B cell (primary cell): ENCODE measurements around the gene PCDHGA3. TPM values are rescaled to one million over a fixed set of nuclear protein-coding genes. Genes with fewer than 3 reads are reported as not detected.

ENCODE experiments used
- ATAC-seq: fragments of 200-7000 bp; cut with Tn5 transposase; one replicate; pipeline ENCODE4 v1.10.0; 2021; ENCODE audit warnings: low read depth, mild to moderate bottlenecking, moderate number of reproducible peaks, moderate library complexity
- CTCF ChIA-PET: fragments of 350-600 bp; sonication (Branson Sonifier 250); formaldehyde crosslinking; loops from one replicate; lab custom pipeline; 2021; ENCODE audit warnings: antibody characterized with exemption, inconsistent platforms; lab: Charles Lee
- POLR2A ChIA-PET: fragments of 350-600 bp; sonication (Branson Sonifier 250); formaldehyde crosslinking; loops from one replicate; lab custom pipeline; 2021; ENCODE audit warnings: antibody characterized with exemption; lab: Charles Lee
- DNase-seq: peaks from one replicate; pipeline ENCODE4 v3.0.0; 2013
- H2AFZ ChIP-seq: 2 replicates; pipeline ENCODE4 v1.6.1; 2012; ENCODE audit warnings: mild to moderate bottlenecking, low read depth, low read length; ENCODE audit not compliant: insufficient read depth, poor library complexity, severe bottlenecking
- H3K27ac ChIP-seq, 2 donors: 1 replicate in 1 of 2; 2 replicates in 1 of 2; pipeline ENCODE4 v1.5.1; 2012 to 2013; ENCODE audit warnings: low read length in 2 of 2, mild to moderate bottlenecking in 2 of 2, moderate library complexity in 1 of 2
- H3K27me3 ChIP-seq, 4 experiments: fragments of 200-600 bp in 1 of 4; sonication (generic) in 1 of 4; replicated peaks in 1 of 4; 1 replicate in 2 of 4; 2 replicates in 2 of 4; pipeline versions ENCODE4 v1.6.1 to v1.7.0; 2013 to 2016; ENCODE audit warnings: low read length in 3 of 4, mild to moderate bottlenecking in 2 of 4, mixed read lengths in 1 of 4, moderate library complexity in 1 of 4; ENCODE audit not compliant: insufficient read depth in 4 of 4, control insufficient read depth in 3 of 4; ENCODE audit errors: control extremely low read depth in 1 of 4
- H3K36me3 ChIP-seq, 2 experiments: replicated peaks in 1 of 2; 1 replicate in 1 of 2; 2 replicates in 1 of 2; pipeline versions ENCODE4 v1.6.1 to v1.7.1; 2013; ENCODE audit warnings: low read length in 1 of 2; ENCODE audit not compliant: insufficient read depth in 2 of 2, control insufficient read depth in 1 of 2; ENCODE audit errors: control extremely low read depth in 1 of 2, extremely low read depth in 1 of 2
- H3K4me1 ChIP-seq, 2 donors: fragments of 200-600 bp in 1 of 2; sonication (generic) in 1 of 2; 1 replicate in 1 of 2; 2 replicates in 1 of 2; pipeline versions ENCODE4 v1.5.1 to v1.6.1; 2013 to 2017; ENCODE audit warnings: low read length in 2 of 2; ENCODE audit not compliant: control insufficient read depth in 2 of 2, insufficient read depth in 2 of 2
- H3K4me2 ChIP-seq: replicated peaks from 2 replicates; pipeline ENCODE3; 2012; ENCODE audit warnings: mild to moderate bottlenecking, low read depth, low read length; ENCODE audit not compliant: poor library complexity, severe bottlenecking
- H3K4me3 ChIP-seq, 5 experiments: fragments of 200-600 bp in 1 of 5; sonication (generic) in 1 of 5; 1 replicate in 3 of 5; 2 replicates in 2 of 5; pipeline versions ENCODE4 v1.5.1 to v1.7.0; 2011 to 2016; ENCODE audit warnings: low read length in 4 of 5, mild to moderate bottlenecking in 4 of 5, low read depth in 2 of 5, control low read depth in 1 of 5, moderate library complexity in 1 of 5; ENCODE audit not compliant: insufficient read depth in 1 of 5; ENCODE audit errors: control extremely low read depth in 1 of 5, extremely low read depth in 1 of 5
- H3K79me2 ChIP-seq: fragments of 200-600 bp; sonication (generic); one replicate; pipeline ENCODE4 v1.6.0; 2016; ENCODE audit warnings: low read length; ENCODE audit not compliant: control insufficient read depth, insufficient read depth
- H3K9ac ChIP-seq: fragments of 200-600 bp; sonication (generic); 2 replicates; pipeline ENCODE4 v1.6.1; 2017; ENCODE audit warnings: mild to moderate bottlenecking, low read length, moderate library complexity
- H3K9me3 ChIP-seq, 3 donors: one replicate each; pipeline versions ENCODE4 v1.6.1 to v1.7.1; 2013; ENCODE audit warnings: low read length in 2 of 3; ENCODE audit not compliant: control insufficient read depth in 2 of 3, insufficient read depth in 1 of 3; ENCODE audit errors: control extremely low read depth in 1 of 3
- H4K20me1 ChIP-seq: 2 replicates; pipeline ENCODE4 v1.6.0; 2012; ENCODE audit warnings: mild to moderate bottlenecking, low read length; ENCODE audit not compliant: insufficient read depth, control insufficient read depth, poor library complexity, severe bottlenecking
- H3K27ac Mint-ChIP-seq: one replicate; pipeline ENCODE4 v1.8.0; 2021; ENCODE audit warnings: mixed read lengths
- H3K27me3 Mint-ChIP-seq: one replicate; pipeline ENCODE4 v1.8.0; 2021; ENCODE audit warnings: mixed read lengths
- H3K4me1 Mint-ChIP-seq: one replicate; pipeline ENCODE4 v1.8.0; 2021; ENCODE audit warnings: mixed read lengths
- H3K4me3 Mint-ChIP-seq: one replicate; pipeline ENCODE4 v1.8.0; 2021; ENCODE audit warnings: mixed read lengths
- H3K9me3 Mint-ChIP-seq: one replicate; pipeline ENCODE4 v1.8.0; 2022; ENCODE audit warnings: mixed read lengths; ENCODE audit not compliant: insufficient read depth
- EZH2 ChIP-seq: IDR thresholded peaks from 2 replicates; pipeline ENCODE4 v1.6.1; 2012; ENCODE audit warnings: borderline replicate concordance, low read depth, mild to moderate bottlenecking, moderate library complexity, low read length; ENCODE audit not compliant: insufficient read depth, poor library complexity, severe bottlenecking
- WGBS: methylation state at CpG from one replicate; pipeline ENCODE4 v1.1.5; 2013; ENCODE audit warnings: missing lambda C conversion rate; ENCODE audit not compliant: insufficient coverage; 5-methylcytosine and 5-hydroxymethylcytosine counted together
- intact Hi-C: fragments of 100-400 bp; cut with micrococcal nuclease; formaldehyde crosslinking; loops from one replicate; pipeline ENCODE4 v1.10.0; 2022
- polyA plus RNA-seq: library from polyadenylated mRNA; depleted of rRNA; stranded (reverse); fragments of >200 nt; gene quantifications from 2 replicates; pipeline ENCODE4 v1.2.3, GENCODE V29; 2012
- total RNA-seq, 2 donors: library from RNA; stranded (reverse); fragments of 120-200 nt in 1 of 2; gene quantifications; 1 replicate in 1 of 2; 2 replicates in 1 of 2; pipeline versions ENCODE4 v1.2.3 to v1.2.4, GENCODE V29; 2013 to 2022
- TF ChIP-seq, protein P1 (sequence below): fragments of 200-600 bp; IDR thresholded peaks from one replicate; pipeline ENCODE4 v1.8.0; 2022; ENCODE audit warnings: antibody characterized with exemption, mild to moderate bottlenecking

PCDHGA3 gene
- total and polyA plus RNA-seq, 2 donors (not counting 1 experiment from before 2014, with no cell fraction given), result 0.10 to 0.32 TPM

DNA sequence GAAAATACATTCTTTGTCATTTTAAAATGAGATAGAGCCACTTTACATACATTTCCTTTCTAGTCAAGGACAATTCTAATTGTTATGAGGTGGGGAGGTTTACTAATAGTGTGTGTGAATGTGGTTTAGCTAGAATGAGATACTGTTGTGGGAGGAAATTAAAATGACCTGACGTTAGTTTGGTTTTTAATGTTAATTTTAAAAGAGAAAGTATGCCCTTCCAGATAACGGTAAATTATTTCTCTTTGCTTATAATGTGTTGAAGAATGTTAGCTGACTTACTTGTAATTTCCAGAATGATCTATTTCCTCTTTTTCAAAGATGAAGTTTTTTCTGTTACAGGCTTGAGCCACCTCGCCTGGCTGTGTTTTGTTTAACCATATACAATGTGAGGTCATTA lies 21.4 kb upstream of the PCDHGA3 start:
- H3K9ac ChIP-seq, result no peak overlapping the region
- no peak for ATAC-seq
- ChIA-PET CTCF (interaction anchor here (0.6 to 1.0 kb wide), 2 partner anchors 99 to 1051 kb away, joined by 3 to 5 read pairs; partner anchors contain the start of gene PCDHB14), POLR2A (no interaction called here)
- peaks cover 21 to 56% (median 50%) of the 10 kb centered on the region in 3 donors for H3K9me3 ChIP-seq
- H3K4me2 ChIP-seq, result no peak overlapping the region
- H3K4me1 Mint-ChIP-seq, result peaks cover 31% of the 10 kb centered on the region
- H3K79me2 ChIP-seq, result peaks cover 27% of the 10 kb centered on the region
- no peaks in the 10 kb centered on the region for H4K20me1 ChIP-seq
- intact Hi-C loops, result loop anchor here (5.0 to 10.0 kb wide), 6 partner anchors 93 to 1217 kb away; partner anchors contain the start of genes ANKHD1, APBB3, DELE1 and GNPDA1
- H3K9me3 Mint-ChIP-seq, result peaks cover 16% of the 10 kb centered on the region
- peaks cover 9 to 13% of the 10 kb centered on the region in 2 experiments for H3K36me3 ChIP-seq
- TF ChIP-seq, protein P1, sequence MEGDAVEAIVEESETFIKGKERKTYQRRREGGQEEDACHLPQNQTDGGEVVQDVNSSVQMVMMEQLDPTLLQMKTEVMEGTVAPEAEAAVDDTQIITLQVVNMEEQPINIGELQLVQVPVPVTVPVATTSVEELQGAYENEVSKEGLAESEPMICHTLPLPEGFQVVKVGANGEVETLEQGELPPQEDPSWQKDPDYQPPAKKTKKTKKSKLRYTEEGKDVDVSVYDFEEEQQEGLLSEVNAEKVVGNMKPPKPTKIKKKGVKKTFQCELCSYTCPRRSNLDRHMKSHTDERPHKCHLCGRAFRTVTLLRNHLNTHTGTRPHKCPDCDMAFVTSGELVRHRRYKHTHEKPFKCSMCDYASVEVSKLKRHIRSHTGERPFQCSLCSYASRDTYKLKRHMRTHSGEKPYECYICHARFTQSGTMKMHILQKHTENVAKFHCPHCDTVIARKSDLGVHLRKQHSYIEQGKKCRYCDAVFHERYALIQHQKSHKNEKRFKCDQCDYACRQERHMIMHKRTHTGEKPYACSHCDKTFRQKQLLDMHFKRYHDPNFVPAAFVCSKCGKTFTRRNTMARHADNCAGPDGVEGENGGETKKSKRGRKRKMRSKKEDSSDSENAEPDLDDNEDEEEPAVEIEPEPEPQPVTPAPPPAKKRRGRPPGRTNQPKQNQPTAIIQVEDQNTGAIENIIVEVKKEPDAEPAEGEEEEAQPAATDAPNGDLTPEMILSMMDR, result no peak
- TF ChIP-seq EZH2, result no peak
- no peak overlapping the region for H3K4me3 Mint-ChIP-seq
- no peak for DNase-seq
- H3K27me3 ChIP-seq, result peaks cover 0 to 7% (median 1%) of the 10 kb centered on the region in 4 experiments
- no peak overlapping the region for H3K4me3 ChIP-seq
- no peak overlapping the region for H3K27ac Mint-ChIP-seq
- peaks cover 23 to 25% of the 10 kb centered on the region in 2 donors for H3K4me1 ChIP-seq
- no CpG with 5 or more reads among the region's 3 CpGs for WGBS
- H3K27ac ChIP-seq, result no peak overlapping the region
- H2AFZ ChIP-seq, result no peak overlapping the region
- peaks cover 12% of the 10 kb centered on the region for H3K27me3 Mint-ChIP-seq
